HepG2 (cell line): ENCODE data around the gene NUBP2. TPM values are rescaled to one million over a fixed set of nuclear protein-coding genes. Genes with fewer than 3 reads are reported as not detected.
A peak's percentile ranks its signal among the peaks of the same experiment; 100 is the strongest.

ENCODE experiments used
- BORCS8-MEF2B ChIP-seq: sonication (generic); formaldehyde crosslinking; IDR thresholded peaks from 2 replicates; pipeline ENCODE4 v1.8.0; 2022; ENCODE audit warnings: mild to moderate bottlenecking, missing genetic modification reagents
- CAMTA2 ChIP-seq: sonication (generic); formaldehyde crosslinking; IDR thresholded peaks from 2 replicates; pipeline ENCODE4 v1.4.0; 2020; ENCODE audit warnings: mild to moderate bottlenecking, missing genetic modification reagents, borderline replicate concordance
- DRAP1 ChIP-seq: IDR thresholded peaks from 2 replicates; pipeline ENCODE4 v1.6.1; 2016; ENCODE audit warnings: missing genetic modification reagents, missing compliant biosample characterization
- FOXM1 ChIP-seq: sonication (generic); formaldehyde crosslinking; IDR thresholded peaks from 2 replicates; pipeline ENCODE4 v1.5.0; 2020; ENCODE audit warnings: missing genetic modification reagents
- GATA4 ChIP-seq: sonication (generic); IDR thresholded peaks from 2 replicates; pipeline ENCODE4 v1.6.1; 2016; ENCODE audit warnings: antibody characterized with exemption, low read depth, borderline replicate concordance
- GMEB2 ChIP-seq: IDR thresholded peaks from 2 replicates; pipeline ENCODE4 v1.6.1; 2016; ENCODE audit warnings: missing biosample characterization, missing genetic modification reagents, low read depth
- HDAC1 ChIP-seq: sonication (generic); formaldehyde crosslinking; IDR thresholded peaks from 2 replicates; pipeline ENCODE4 v1.5.1; 2020; ENCODE audit warnings: mild to moderate bottlenecking, missing genetic modification reagents
- KLF6 ChIP-seq: IDR thresholded peaks from 2 replicates; pipeline ENCODE4 v1.8.0; 2016; ENCODE audit warnings: missing biosample characterization, missing genetic modification reagents
- MTF1 ChIP-seq: sonication (generic); formaldehyde crosslinking; IDR thresholded peaks from 2 replicates; pipeline ENCODE4 v1.5.0; 2020; ENCODE audit warnings: missing genetic modification reagents
- NR2C2 ChIP-seq: sonication (generic); formaldehyde crosslinking; IDR thresholded peaks from 2 replicates; pipeline ENCODE4 v1.4.0; 2020; ENCODE audit warnings: missing genetic modification reagents, mild to moderate bottlenecking, moderate library complexity, borderline replicate concordance
- NR2F2 ChIP-seq: IDR thresholded peaks from 2 replicates; pipeline ENCODE4 v1.6.1; 2012; ENCODE audit warnings: low read depth, inconsistent platforms, borderline replicate concordance
- RBFOX2 ChIP-seq: fragments of 200-400 bp; formaldehyde crosslinking; IDR thresholded peaks from 2 replicates; pipeline ENCODE4 v1.6.1; 2017; ENCODE audit warnings: low read depth, mild to moderate bottlenecking, low read length
- RERE ChIP-seq: IDR thresholded peaks from 2 replicates; pipeline ENCODE4 v1.6.1; 2016; ENCODE audit warnings: low read depth, missing genetic modification reagents, missing compliant biosample characterization
- THYN1 ChIP-seq: sonication (generic); formaldehyde crosslinking; IDR thresholded peaks from 2 replicates; pipeline ENCODE4 v1.8.1; 2023; ENCODE audit warnings: low read depth, mild to moderate bottlenecking, moderate library complexity, missing genetic modification reagents, borderline replicate concordance
- TIGD3 ChIP-seq: sonication (generic); formaldehyde crosslinking; IDR thresholded peaks from 2 replicates; pipeline ENCODE4 v1.5.1; 2020; ENCODE audit warnings: mild to moderate bottlenecking, missing genetic modification reagents, borderline replicate concordance
- TMF1 ChIP-seq: sonication (generic); formaldehyde crosslinking; IDR thresholded peaks from 2 replicates; pipeline ENCODE4 v1.8.1; 2022; ENCODE audit warnings: low read depth, missing genetic modification reagents
- TOPORS ChIP-seq: sonication (generic); formaldehyde crosslinking; IDR thresholded peaks from 2 replicates; pipeline ENCODE4 v1.8.0; 2023; ENCODE audit warnings: mild to moderate bottlenecking, missing genetic modification reagents
- ZMAT3 ChIP-seq: sonication (generic); formaldehyde crosslinking; conservative IDR thresholded peaks from 2 replicates; pipeline ENCODE4 v1.7.0; 2021; ENCODE audit warnings: missing genetic modification reagents
- ZNF530 ChIP-seq: sonication (generic); formaldehyde crosslinking; IDR thresholded peaks from 2 replicates; pipeline ENCODE4 v1.5.0; 2020; ENCODE audit warnings: low read depth, mild to moderate bottlenecking, missing genetic modification reagents
- ZNF703 ChIP-seq: sonication (generic); formaldehyde crosslinking; IDR thresholded peaks from 2 replicates; pipeline ENCODE4 v1.5.1; 2020; ENCODE audit warnings: missing genetic modification reagents, mild to moderate bottlenecking, moderate library complexity, borderline replicate concordance
- ZNF724P ChIP-seq: sonication (generic); formaldehyde crosslinking; IDR thresholded peaks from 2 replicates; pipeline ENCODE4 v1.8.0; 2022; ENCODE audit warnings: missing genetic modification reagents, borderline replicate concordance
- ZNF775 ChIP-seq: sonication (generic); formaldehyde crosslinking; IDR thresholded peaks from 2 replicates; pipeline ENCODE4 v1.4.0; 2020; ENCODE audit warnings: missing genetic modification reagents, mild to moderate bottlenecking, moderate library complexity, borderline replicate concordance
- ZSCAN25 ChIP-seq: sonication (generic); formaldehyde crosslinking; IDR thresholded peaks from 2 replicates; pipeline ENCODE4 v1.8.0; 2022; ENCODE audit warnings: mild to moderate bottlenecking, missing genetic modification reagents
- polyA plus RNA-seq, 8 experiments: library from polyadenylated mRNA; depleted of rRNA in 3 of 8; stranded (reverse) in 7 of 8; unstranded in 1 of 8; fragments of >200 nt; fragmentation: Illumina TruSeq in 4 of 8; extraction: Trizol in 4 of 8; gene quantifications; 2 replicates each; pipeline versions ENCODE4 v1.2.1 to v1.2.3, GENCODE V29; 2011 to 2016; ENCODE audit warnings: low read depth in 4 of 8, missing spikeins in 1 of 8, mixed read lengths in 1 of 8; ENCODE audit not compliant: insufficient read depth in 1 of 8
- total RNA-seq, 5 experiments: library from RNA; depleted of rRNA; stranded (reverse); fragments of >200 nt; fragmentation: Illumina TruSeq; extraction: Trizol; gene quantifications; 2 replicates each; pipeline ENCODE4 v1.2.3, GENCODE V29; 2016; ENCODE audit warnings: low read depth in 1 of 5

Gene NUBP2
- total and polyA plus RNA-seq, 2 of the 13 experiments (the other 11 are each of a cell fraction or from before 2014, with no cell fraction given) = 25.7 to 61.5 TPM

- no peak for TF ChIP-seq GMEB2 (CRISPR knock-in tag)
- TF ChIP-seq GATA4 = no peak
- peak; percentile 79 for TF ChIP-seq RERE (CRISPR knock-in tag)
- TF ChIP-seq TOPORS = no peak
- peak; percentile 51; the same call in 1 of the 2 replicates for TF ChIP-seq ZSCAN25
- TF ChIP-seq FOXM1 = no peak
- TF ChIP-seq ZMAT3 = no peak
- TF ChIP-seq DRAP1 (CRISPR knock-in tag) = peak; percentile 42; the same call in 1 of the 2 replicates
- TF ChIP-seq BORCS8-MEF2B (CRISPR knock-in tag) = peak; percentile 77; the same call in 1 of the 2 replicates
- TF ChIP-seq RBFOX2 = no peak
- no peak for TF ChIP-seq CAMTA2 (CRISPR knock-in tag)
- TF ChIP-seq NR2C2 (CRISPR knock-in tag) = peak; percentile 64
- TF ChIP-seq KLF6 (CRISPR knock-in tag) = no peak
- no peak for TF ChIP-seq TIGD3 (CRISPR knock-in tag)
- no peak for TF ChIP-seq ZNF530
- TF ChIP-seq ZNF775 (CRISPR knock-in tag) = no peak
- TF ChIP-seq HDAC1 (CRISPR knock-in tag) = peak; percentile 86
- no peak for TF ChIP-seq TMF1 (CRISPR knock-in tag)
- no peak for TF ChIP-seq MTF1 (CRISPR knock-in tag)
- no peak for TF ChIP-seq ZNF724P (CRISPR knock-in tag)
- TF ChIP-seq THYN1 (CRISPR knock-in tag) = no peak
- TF ChIP-seq NR2F2 = peak; percentile 53
- no peak for TF ChIP-seq ZNF703 (CRISPR knock-in tag)
Observed at GRCh38 chr16:1832838-1833454, 50.2 kb downstream of the NUBP2 start (continued).
